Activated gamma-delta T cell (primary cell): Measurements from ENCODE around the gene MAP1B.
"Not testable (repeated sequence)": the region's sequence is repeated elsewhere in the genome, so short reads cannot be mapped to it uniquely, and the experiment has no call there.

ENCODE experiments used
- DNase-seq: peaks from one replicate; lab custom pipeline; 2025; lab: John Stamatoyannopoulos, UW

MAP1B gene

DNA sequence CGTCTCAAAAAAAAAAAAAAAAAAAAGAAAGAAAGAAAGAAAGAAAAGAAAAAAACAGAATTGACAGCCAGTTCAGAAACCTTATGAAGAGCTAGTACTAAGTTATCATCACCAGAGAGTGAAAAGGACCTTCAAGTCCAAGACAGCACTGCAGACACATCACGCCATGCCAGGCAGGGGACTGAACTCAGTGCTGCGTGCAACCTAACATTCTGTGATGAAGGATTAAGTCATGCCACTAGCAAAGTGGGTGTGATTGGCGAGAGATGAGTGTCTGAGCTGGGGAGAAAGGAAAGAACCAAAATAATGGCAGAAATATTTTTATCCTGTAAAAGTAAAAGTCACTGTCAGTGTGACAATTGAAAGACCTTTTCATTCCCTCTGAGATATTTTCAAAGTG lies 54.7 kb downstream of the MAP1B start:
- no peak for DNase-seq

GRCh38 chr5:72163349-72163983 lies 56.2 kb downstream of the MAP1B start:
- no peak for DNase-seq

GRCh38 chr5:72166070-72166979 lies 59.0 kb downstream of the MAP1B start:
- DNase-seq, result no peak

DNA sequence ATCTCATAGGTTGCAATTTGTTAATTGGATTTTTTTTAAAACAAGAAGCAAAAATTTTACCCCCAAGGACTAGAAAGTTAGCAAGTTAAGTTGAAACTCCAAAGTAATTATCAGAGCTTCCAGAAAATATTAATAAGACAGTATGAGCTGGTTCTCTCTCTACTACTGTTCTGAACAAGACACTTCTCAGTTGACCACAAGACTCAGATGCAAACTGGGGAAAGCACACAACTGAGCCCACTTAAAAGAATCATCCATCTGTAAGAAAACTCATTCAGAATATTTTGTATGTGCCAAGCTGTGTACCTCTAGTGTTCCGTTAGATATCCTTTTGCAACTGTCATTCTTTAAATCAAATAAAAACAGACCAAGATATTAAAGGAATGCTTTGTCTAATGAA lies 60.0 kb downstream of the MAP1B start:
- DNase-seq, result no peak

DNA sequence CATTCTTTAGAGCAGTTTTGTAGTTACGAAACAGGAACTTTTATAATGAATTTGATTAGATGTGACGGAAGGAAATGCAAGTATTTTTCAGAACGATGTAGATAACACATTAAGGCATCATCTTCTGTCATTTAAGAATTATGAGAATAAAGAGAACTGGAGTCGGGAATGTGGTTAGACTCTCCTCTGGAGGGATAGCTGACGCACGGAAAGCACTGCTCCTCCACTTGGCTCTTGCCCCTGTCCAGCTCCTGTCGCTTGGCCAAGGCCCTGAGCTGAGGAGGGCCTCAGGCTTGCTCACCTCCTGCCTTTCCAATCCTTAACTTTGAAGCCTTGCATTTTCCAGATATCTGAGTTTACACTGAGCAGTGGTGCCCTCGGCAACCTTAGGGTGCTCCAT lies 60.5 kb downstream of the MAP1B start:
- no peak for DNase-seq

GRCh38 chr5:72170101-72170500 lies 62.8 kb downstream of the MAP1B start:
- DNase-seq, result no peak

GRCh38 chr5:72171181-72171580 lies 63.9 kb downstream of the MAP1B start:
- not testable (repeated sequence) for DNase-seq

DNA sequence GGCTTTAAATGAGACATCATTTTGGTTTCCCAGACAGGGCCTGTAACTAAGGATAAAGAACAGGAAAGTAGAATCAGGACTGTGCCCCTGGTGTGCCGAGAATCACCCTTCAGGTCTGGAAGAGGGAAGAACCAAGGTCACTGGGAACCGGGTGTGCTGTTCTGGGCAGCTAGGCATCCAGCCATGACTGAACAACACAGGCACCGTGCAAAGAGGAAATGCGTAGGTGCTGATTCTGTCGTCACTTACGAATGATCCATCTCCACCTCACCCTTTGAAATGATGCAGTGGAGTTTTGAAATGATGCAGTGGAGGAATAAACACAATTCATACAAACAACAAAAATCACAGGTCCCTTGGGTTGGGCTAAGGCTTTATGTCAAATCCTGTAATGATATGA lies 64.4 kb downstream of the MAP1B start:
- DNase-seq, result no peak

- no peak for DNase-seq
Observed at GRCh38 chr5:72172786-72173185, 65.5 kb downstream of the MAP1B start.

GRCh38 chr5:72177538-72177937 lies 70.3 kb downstream of the MAP1B start:
- no peak for DNase-seq

DNA sequence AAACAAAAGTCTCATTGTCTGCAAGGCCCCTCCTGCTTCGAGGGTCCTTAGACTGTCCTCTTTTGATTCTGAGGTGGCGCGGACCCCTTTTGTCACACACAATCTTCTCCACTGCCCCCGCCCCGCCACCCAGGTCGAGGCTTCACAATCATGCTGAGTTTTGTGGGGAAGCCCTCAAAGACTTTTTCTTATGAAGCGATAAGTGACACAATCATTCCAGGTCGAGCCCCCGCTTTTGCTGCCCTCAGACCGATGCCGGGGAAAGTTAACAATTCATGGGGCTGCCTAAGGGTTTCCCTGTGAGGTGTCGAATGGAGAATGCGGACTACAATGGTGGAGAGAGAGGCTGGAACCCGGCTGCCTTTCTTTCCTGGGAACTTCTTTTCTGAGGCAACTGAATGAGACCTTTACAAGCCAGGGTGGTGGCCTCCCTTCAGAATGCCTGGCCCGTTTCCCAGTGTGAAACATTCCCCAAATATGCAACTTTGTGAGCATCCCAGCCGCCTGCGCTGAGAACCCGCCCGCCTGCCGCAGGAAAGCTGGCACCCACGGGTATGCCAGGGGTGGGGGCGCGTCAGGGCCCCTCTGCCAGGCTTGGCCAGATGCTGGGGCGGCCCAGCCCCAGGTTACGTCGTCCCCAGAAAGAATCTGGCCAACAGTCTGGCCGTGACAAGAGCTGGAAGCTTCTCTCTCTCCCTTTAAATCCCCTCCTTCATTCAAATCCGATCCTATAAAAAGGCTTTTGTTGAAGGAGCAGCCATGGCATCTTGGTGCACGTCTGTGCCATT lies 71.9 kb downstream of the MAP1B start:
- DNase-seq, result peak; percentile 4

GRCh38 chr5:72179816-72180440 lies 72.7 kb downstream of the MAP1B start:
- DNase-seq, result no peak

DNA sequence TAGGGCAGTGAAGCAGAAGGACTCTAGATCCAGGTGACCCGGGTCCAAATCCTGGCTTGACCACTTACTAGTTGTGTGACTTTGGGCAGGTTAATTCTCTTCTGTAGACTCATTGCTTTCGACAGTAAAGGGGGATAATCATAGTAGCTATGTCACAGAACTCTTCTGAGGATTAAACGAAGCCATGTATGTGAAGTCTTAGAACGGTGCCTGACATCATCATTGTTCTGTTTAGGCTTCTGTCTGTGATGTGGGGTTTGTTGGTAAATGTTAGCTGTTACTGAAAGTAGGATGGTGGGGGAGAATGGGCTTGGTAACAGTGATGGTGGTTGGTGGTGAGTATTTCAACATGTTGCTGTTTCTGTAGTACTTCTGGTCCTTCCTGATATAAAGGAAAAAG lies 73.7 kb downstream of the MAP1B start:
- no peak for DNase-seq

- DNase-seq, result no peak
Observed at GRCh38 chr5:72182686-72183085, 75.4 kb downstream of the MAP1B start.

DNA sequence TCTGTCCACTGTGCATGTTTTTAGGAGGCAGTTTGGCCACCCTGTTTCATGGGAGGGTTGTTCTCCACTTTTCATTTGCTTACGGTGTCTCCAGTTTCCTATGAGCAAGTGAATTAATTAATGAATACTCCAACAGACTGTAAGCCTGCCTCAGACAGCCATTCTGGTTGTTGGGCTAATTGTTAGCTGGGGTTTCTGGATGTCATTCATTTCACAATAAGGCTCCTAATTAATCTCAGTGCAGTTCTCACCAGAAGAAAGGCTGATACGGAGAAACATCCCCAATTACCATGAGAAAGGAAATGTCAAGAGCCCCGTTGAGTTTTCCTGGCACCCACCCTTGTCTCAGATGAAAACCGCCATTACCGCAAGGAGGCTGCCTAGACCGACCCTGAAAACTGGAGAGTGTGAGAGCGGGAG lies 75.8 kb downstream of the MAP1B start:
- DNase-seq, result no peak

DNA sequence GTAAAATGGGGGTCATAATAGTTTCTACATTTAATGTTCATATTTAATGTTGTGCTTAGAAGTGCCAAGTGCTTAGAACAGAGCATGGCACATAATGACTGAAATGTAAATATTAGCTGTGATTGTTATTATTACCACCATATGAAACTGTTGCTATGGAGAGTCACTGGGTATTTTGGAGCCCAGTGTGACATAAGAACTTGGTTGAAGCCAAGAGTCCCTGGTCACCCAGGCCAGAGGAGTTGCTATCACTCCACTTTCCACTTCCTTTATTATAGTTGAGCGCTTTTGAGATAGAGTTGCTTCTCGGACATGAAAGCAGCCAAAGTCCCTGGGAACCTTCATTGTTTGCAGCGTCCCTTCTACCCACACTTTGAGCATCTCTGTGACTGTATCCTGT lies 77.1 kb downstream of the MAP1B start:
- no peak for DNase-seq

DNA sequence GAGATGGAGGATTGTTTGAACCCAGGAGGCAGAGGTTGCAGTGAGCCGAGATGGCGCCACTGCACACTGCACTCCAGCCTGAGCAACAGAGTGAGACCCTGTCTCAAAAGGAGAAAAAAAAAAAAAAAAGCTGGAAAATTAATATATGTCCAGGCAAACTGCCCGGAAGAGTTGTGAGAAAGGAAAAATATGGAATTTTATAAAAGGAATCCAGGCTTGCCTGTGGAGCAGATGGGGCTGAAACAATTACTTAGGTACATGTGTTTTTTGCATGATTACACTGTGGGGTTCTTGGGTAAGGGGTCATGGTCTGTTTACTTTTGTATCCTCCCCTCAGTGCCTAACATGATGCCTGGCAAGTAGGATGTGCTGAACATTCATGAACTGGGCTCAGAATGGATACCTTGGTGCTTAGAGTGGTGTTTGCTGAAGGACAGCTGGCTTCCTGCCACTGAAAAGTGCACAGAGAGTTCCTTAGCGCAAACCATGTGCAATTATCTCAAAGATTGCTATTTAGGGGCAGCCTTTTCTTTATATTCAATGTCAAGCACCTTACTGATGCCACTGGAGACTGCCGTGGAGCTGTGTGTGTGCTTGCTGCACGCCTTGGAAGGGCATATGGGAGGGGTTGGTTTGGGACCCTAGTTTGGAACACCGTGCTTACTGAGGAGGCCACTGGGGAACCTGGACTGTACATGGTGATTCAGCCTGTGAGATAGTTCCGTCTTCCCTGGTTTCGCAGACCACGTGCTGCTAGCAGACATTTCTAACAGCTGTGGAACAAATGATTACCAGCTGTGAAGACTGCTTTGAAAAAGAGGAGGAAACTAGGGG lies 78.4 kb downstream of the MAP1B start:
- no peak for DNase-seq

DNA sequence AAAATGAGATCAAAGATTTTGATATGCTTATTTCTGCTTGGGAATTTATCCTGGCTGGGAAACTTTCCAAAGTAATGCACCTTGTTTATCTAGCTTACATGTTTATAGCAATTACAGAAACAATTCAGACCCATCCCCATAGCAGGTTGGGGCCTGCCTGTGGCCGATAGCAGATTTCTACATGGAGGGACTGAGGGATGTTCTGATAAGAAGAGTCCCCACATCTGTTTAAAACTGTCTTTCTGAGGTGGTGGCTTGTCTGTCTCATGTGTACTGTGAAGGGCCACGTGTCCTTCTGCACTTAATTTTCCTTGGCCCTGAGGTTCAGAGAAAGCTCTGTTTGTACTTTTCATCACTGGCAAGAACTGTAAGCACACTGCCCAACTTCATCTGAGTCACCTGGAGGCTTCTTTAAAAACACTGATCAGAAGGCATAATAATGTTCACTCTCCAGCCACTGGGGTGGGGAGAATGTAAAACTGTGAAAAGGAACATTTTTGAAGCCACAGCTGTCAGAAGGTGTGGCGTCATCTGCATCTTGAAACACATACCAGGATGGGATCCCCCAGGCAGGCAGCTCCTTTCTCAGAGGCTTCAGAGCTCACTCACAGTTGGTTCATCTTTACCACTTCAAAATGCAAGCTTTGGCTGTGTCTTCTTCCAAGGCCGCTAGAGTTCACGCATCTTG lies 80.3 kb downstream of the MAP1B start:
- DNase-seq, result no peak

GRCh38 chr5:72188166-72188565 lies 80.9 kb downstream of the MAP1B start:
- DNase-seq, result no peak

- DNase-seq, result no peak
Observed at GRCh38 chr5:72189146-72189545, 81.9 kb downstream of the MAP1B start.

- DNase-seq, result no peak
Observed at GRCh38 chr5:72191404-72191803, 84.1 kb downstream of the MAP1B start.
